OCI-LY7 (cell line): ENCODE measurements around the gene DRC7.

ENCODE experiments used
- EZH2phosphoT487 ChIP-seq: fragments of 200-600 bp; sonication (generic); IDR thresholded peaks from 2 replicates; pipeline ENCODE4 v1.6.1; 2018; ENCODE audit warnings: low read depth, borderline replicate concordance, mild to moderate bottlenecking, mixed run types, antibody characterized with exemption, low read length, moderate library complexity, mixed read lengths
- TF ChIP-seq, protein P1 (sequence below): fragments of 200-600 bp; sonication (generic); conservative IDR thresholded peaks from 2 replicates; pipeline ENCODE4 v1.5.1; 2014; ENCODE audit warnings: mild to moderate bottlenecking, antibody characterized with exemption, low read length, moderate library complexity, mixed read lengths

DNA sequence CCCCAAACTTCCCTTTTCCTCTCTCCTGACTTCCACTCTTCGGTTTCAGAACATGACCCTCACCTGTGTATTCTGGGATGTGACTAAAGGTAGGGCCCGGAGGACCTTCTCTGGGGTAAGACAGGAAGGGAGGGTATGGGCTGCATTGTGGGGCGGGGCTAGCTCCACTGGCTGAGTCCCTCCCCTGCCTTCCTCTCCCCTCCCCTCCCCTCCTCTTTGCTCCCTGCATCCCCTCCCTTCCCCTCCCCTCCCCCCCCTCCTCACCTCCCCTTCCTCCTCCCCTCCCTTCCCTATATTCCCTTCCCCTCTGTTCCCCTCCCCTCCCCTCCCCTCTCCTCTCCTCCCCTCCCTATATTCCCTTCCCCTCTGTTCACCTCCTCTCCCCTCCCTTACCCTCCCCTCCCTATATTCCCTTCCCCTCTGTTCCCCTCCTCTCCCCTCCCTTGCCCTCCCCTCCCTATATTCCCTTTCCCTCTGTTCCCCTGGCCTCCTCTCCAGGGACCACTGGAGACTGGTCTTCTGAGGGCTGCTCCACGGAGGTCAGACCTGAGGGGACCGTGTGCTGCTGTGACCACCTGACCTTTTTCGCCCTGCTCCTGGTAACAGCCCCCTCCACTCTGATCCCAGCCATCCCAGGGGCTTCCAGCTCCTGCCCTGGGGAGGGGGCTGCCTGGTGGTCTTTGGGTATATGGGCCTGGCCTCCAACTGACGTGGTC is 14.7 kb upstream of the DRC7 start:
- TF ChIP-seq, protein P1, sequence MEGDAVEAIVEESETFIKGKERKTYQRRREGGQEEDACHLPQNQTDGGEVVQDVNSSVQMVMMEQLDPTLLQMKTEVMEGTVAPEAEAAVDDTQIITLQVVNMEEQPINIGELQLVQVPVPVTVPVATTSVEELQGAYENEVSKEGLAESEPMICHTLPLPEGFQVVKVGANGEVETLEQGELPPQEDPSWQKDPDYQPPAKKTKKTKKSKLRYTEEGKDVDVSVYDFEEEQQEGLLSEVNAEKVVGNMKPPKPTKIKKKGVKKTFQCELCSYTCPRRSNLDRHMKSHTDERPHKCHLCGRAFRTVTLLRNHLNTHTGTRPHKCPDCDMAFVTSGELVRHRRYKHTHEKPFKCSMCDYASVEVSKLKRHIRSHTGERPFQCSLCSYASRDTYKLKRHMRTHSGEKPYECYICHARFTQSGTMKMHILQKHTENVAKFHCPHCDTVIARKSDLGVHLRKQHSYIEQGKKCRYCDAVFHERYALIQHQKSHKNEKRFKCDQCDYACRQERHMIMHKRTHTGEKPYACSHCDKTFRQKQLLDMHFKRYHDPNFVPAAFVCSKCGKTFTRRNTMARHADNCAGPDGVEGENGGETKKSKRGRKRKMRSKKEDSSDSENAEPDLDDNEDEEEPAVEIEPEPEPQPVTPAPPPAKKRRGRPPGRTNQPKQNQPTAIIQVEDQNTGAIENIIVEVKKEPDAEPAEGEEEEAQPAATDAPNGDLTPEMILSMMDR: no peak
- no peak for TF ChIP-seq EZH2phosphoT487
